Kidney tubule cell (primary cell): Measurements from ENCODE around the gene STK4.

Source experiments
- DNase-seq: peaks from one replicate; pipeline ENCODE4 v3.0.0-alpha.2; 2018; ENCODE audit warnings: low spot score

STK4 gene

GRCh38 chr20:45112754-45113153 lies 146.4 kb downstream of the STK4 start:
- no peak for DNase-seq

DNA sequence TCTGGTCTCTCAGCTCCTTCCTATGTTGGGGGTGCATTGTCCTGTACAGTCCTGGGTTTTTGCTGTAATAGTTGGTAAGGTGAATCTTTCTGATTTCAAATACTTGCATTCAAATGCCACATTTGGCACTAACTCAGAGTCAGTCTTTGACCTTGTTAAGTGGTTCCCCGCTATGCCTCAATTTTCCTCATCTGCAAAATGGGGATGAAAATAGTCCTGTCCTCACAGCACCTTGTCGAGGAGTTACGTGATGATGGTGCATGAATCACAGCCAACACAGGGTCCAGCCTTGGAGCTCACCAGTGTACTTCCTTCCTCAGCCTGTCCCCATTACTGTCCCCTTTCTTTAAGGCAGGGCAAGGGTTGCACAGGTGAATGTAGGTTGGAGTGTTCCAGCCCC lies 147.6 kb downstream of the STK4 start:
- no peak for DNase-seq

DNA sequence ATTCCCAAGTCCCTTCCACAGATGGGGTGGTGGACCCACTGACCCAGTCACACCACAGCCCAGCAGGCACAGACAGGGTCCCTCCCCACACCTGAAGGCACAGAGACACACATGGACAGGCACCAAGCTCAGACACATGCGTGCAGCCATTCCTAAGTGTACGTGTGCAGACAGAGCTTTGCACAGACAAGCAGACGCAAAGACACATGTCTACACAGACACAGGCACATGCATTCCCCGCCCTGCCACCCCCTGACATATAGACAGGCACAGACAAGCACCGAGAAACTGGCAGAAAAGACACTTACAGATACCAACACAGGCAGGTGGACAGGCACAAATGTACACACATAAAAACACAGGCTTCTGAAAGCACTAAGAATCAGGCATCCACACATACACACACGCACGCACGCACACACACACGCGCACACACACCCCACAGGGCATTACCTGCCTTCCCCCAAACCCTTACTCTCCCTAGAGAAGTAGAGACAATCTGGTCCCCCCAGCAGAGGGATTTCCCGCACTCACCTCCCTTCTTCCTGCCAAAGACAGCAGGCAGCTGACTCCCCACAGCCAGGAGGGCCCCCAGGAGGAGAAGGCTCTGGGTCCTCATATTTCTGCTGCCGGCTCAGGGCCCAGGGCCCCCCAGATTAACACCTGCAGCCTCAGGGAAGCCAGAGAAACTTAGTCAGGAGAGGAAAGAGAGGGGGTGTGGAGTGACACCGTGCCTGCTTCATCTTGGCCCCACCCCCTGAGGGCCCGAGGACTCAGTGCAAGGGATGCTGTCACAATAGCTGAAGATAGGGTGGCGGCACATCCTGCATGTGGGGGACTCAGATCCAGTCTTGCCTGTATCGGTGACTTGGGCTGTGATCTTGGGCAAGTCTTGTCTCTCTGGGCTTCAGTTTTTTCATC lies 148.4 kb downstream of the STK4 start, which contains the start of gene WFDC5:
Gene WFDC5 (minus strand): TSS at position 710 of the 921 bp plus-strand sequence. CDS start 91 bp downstream, at position 619.
- DNase-seq: no peak

DNA sequence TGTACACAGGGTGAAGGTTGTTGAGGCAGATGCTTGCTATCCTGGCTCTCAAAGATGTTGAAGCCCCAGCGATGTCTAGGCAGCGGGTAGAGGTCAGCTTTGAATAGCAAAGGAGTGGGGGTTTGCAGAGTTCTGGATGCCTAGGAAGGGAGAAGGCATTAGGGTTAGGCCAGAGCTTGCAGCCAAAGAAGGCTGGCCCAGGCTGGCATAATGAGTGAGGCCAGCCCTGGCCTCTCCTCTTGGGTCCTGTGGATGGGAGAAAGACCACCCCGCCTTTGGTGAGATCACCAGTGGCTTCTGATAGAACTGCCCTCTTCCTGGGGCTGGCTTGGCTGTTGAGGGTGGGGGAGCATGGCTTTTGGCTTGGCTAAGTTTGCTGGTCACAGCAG lies 149.1 kb downstream of the STK4 start:
- DNase-seq: no peak

- no peak for DNase-seq
Measured at GRCh38 chr20:45115829-45116228, 149.5 kb downstream of the STK4 start.

DNA sequence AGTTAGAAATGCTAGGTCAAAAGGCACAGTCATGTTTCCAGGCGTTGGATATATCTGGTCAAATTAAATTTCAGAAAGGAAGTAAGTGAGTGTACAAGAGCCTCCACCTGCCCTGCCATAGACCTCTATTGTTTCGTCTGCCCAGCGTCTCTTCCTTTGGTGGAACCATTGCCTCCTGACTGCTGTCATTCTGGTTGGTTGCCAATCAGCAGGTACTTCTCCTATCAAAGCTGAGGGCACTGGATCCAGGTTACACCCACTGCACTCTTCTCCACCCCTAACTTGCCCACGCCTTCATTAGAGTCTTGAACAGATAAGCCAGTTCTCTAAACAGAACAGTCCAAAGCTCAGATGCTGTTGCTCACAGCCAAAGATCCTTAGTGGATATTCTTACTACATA lies 151.3 kb downstream of the STK4 start:
- DNase-seq: no peak

DNA sequence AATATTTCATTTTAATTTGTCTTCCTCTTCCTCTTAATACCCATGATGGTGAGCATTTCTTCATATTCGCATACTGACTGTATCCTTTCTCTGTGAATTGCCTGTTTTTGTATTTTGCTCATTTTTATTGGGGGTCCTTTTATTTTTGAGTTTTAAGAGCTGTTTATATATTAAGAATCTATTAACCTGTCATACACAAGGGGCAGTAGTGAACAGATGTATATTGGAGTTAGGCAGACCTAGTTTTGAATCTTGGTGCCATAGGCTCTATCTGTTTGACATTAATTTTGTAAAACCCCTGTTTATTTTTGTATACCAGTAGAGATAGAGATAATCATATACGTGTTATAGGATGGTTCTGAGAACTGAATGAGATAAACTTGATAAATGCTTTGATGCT lies 151.7 kb downstream of the STK4 start:
- DNase-seq: no peak

DNA sequence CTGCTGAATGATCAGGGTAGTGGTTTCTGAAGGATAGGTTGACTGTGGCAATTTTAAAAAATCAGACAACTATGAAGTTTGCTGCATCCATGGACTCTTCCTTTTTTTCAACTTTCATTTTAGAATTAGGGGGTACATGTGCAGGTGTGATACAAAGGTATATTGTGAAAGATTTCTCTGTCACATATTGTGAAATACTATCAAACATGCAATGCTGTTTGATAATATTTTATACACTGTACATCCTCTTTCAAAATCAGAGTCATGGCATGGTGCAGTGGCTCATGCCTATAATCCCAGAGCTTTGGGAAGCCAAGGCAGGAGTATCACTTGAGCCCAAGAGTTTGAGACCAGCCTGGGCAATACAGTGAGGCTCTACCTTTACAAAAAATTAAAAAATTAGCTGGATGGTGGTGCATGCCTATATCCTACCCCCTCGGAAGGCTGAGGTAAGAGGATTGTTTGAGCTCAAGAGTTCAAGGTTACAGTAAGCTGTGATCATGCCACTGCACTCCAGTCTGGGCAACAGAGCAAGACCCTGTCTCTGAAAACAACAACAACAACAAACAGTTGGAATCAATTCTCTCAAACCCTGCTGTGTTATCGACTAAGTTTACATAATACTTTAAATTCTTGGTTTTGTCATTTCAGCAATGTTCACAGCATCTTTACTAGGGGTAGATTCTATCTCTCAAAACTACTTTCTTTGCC lies 153.4 kb downstream of the STK4 start:
- no peak for DNase-seq

DNA sequence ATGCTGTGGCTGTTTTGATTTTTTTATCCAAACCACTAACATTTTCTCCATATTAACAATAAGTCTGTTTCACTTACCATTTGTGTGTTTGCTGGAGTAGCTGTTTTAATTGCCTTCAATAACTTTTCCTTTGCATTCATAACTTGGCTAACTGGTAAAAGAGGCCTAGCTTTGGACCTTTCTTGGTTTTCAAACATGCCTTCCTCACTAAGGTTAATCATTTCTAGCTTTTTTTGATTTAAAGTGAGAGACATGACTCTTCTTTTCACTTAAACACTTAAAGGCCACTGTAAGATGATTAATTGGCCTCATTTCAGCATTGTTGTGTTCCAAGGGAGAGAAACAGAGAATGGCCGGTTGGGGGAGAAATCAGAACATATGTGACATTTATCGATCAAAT lies 155.1 kb downstream of the STK4 start:
- no peak for DNase-seq

- DNase-seq: no peak
Measured at GRCh38 chr20:45124365-45124764, 158.1 kb downstream of the STK4 start, which contains the start of gene WFDC12. WFDC12 (minus strand) TSS chr20:45124465; CDS start chr20:45124447, 18 bp downstream.

- peak; percentile 85 for DNase-seq
Measured at GRCh38 chr20:45128099-45128498, 161.8 kb downstream of the STK4 start.
